Heart right ventricle (tissue), 16 donors: Measurements from ENCODE around the gene OSBPL8. TPM values are rescaled to one million over a fixed set of nuclear protein-coding genes. Genes with fewer than 3 reads are reported as not detected.

Source experiments
- ATAC-seq, 8 donors: fragments of 200-7000 bp; cut with Tn5 transposase; one replicate each; pipeline ENCODE4 v1.9.1; 2020; ENCODE audit warnings: mild to moderate bottlenecking in 8 of 8, moderate library complexity in 8 of 8, moderate number of reproducible peaks in 1 of 8
- DNase-seq, 2 donors: peaks; one replicate each; pipeline ENCODE4 v3.0.0-alpha.2; 2020
- H3K27ac ChIP-seq, 10 donors: fragments of 200-600 bp; sonication (generic) in 2 of 10; one replicate each; pipeline versions ENCODE4 v1.5.0 to v1.8.0; 2020 to 2022; ENCODE audit warnings: mild to moderate bottlenecking in 3 of 10
- H3K27me3 ChIP-seq, 7 donors: fragments of 200-600 bp; one replicate each; pipeline ENCODE4 v1.8.0; 2021 to 2022; ENCODE audit warnings: mild to moderate bottlenecking in 2 of 7
- H3K36me3 ChIP-seq, 9 donors: fragments of 200-600 bp; sonication (generic) in 1 of 9; one replicate each; pipeline versions ENCODE4 v1.5.0 to v1.8.0; 2020 to 2022; ENCODE audit warnings: mild to moderate bottlenecking in 2 of 9
- H3K4me1 ChIP-seq, 9 donors: fragments of 200-600 bp; sonication (generic) in 1 of 9; one replicate each; pipeline versions ENCODE4 v1.5.0 to v1.8.0; 2020 to 2022; ENCODE audit warnings: mild to moderate bottlenecking in 4 of 9
- H3K4me3 ChIP-seq, 10 donors: fragments of 200-600 bp; sonication (generic) in 2 of 10; one replicate each; pipeline versions ENCODE4 v1.5.0 to v1.8.0; 2020 to 2022; ENCODE audit warnings: mild to moderate bottlenecking in 7 of 10, moderate library complexity in 2 of 10
- H3K9me3 ChIP-seq, 11 donors: fragments of 200-600 bp in 10 of 11; sonication (generic) in 2 of 11; one replicate each; pipeline versions ENCODE4 v1.5.0 to v1.8.0; 2013 to 2022; ENCODE audit warnings: mild to moderate bottlenecking in 2 of 11, control low read depth in 1 of 11, moderate library complexity in 1 of 11
- CTCF ChIP-seq, 9 donors: fragments of 200-600 bp; sonication (generic) in 2 of 9; IDR thresholded peaks; one replicate each; pipeline versions ENCODE4 v1.5.0 to v1.8.0; 2021 to 2022; ENCODE audit warnings: antibody characterized with exemption in 9 of 9, mild to moderate bottlenecking in 5 of 9, moderate library complexity in 1 of 9
- WGBS, 2 donors: extraction: QIAGEN DNeasy Blood & Tissue Kit; methylation state at CpG; one replicate each; pipeline ENCODE4 v1.1.7; 2013; ENCODE audit warnings: inconsistent platforms in 1 of 2; 5-methylcytosine and 5-hydroxymethylcytosine counted together
- intact Hi-C, 10 donors: fragments of 100-400 bp; cut with DNase I; formaldehyde crosslinking; loops; one replicate each; pipeline versions ENCODE4 v1.11.1 to v1.14.2; 2022
- polyA plus RNA-seq, 2 donors: library from polyadenylated mRNA; stranded (reverse); fragments of 200-250 nt; gene quantifications; one replicate each; pipeline ENCODE4 v1.2.3, GENCODE V29; 2013
- total RNA-seq, 10 donors: library from RNA; stranded (reverse); fragmentation: NEBNext Ultra II Directional in 3 of 10; extraction: Animal tissue kit (Norgen Biotek cat#: 25700) in 3 of 10; gene quantifications; one replicate each; pipeline versions ENCODE4 v1.2.1 to v1.2.4, GENCODE V29; 2021 to 2023
- donor health status: Arrhythmogenic right ventricular cardiomyopathy.
- donor health status: ischemic (EF 13 %, LVEDD 7.1; RV severe dilation, severe dysfunction).
- donor health status: healthy with polysubstance abuse.
- donor health status: DM: no; HTN: yes; CAD: no.
- donor health status: DM: no; HTN: no; CAD: no.
- donor health status: ischemic (EF 25% LVEDD 6.9; RV normal size, moderate dysfunction).
- donor health status: ischemic (EF 25% LVEDD 5.7; RV mildly dilated, moderate dysfunction).
- donor health status: healthy.
- donor health status: DM: yes; HTN: yes; CAD: no.
- donor health status: Ischemic cardiomyopathy.
- donor health status: ischemic (EF 35%, LVEDD 5.7; RV mildly dilated, moderate dysfunction).
- donor health status: nonischemic (EF 11% LVEDD 7.7; RV severe dilation, severe dysfunction).
- donor health status: DM: yes; HTN: yes; CAD: no.
- donor health status: PGD.
- donor health status: ischemic (EF 29% LVEDD 5.4; RV normal size, mild dysfunction).
- donor health status: nonischemic (EF 23%, LVEDD 6.1; RV moderate dilation, normal function).

Gene OSBPL8
- total and polyA plus RNA-seq, 12 donors, result 5.6 to 50.0 (median 33.3) TPM

GRCh38 chr12:76450690-76451089, 108.9 kb downstream of the OSBPL8 start:
- no peak overlapping the region for H3K27ac ChIP-seq
- H3K9me3 ChIP-seq, result no peaks in the 10 kb centered on the region
- H3K36me3 ChIP-seq, result peaks cover 0 to 19% (median 8%) of the 10 kb centered on the region in 9 donors
- TF ChIP-seq CTCF (IDR thresholded peaks at IDR 0.05), result no peak
- peaks cover 0 to 28% (median 4%) of the 10 kb centered on the region in 9 donors for H3K4me1 ChIP-seq
- no peak overlapping the region for H3K4me3 ChIP-seq
- 90 to 94% methylated on average over 3 of the region's 3 CpGs for WGBS, 2 donors
- ATAC-seq, result no peak
- no peaks in the 10 kb centered on the region for H3K27me3 ChIP-seq
- intact Hi-C loops, result loop anchor here in 1 of 10 donors (5.0 kb wide), 1 partner anchor 98 kb away; no protein-coding TSS in a partner anchor
- no peak for DNase-seq

GRCh38 chr12:76449993-76450392, 109.6 kb downstream of the OSBPL8 start:
- H3K9me3 ChIP-seq, result no peaks in the 10 kb centered on the region
- 92 to 96% methylated on average over 3 of the region's 3 CpGs for WGBS, 2 donors

GRCh38 chr12:76449583-76449982, 110.0 kb downstream of the OSBPL8 start:
- Histone ChIP-seq H3K27me3 (no peaks in the 10 kb centered on the region), H3K4me3 (no peak overlapping the region), H3K27ac (no peak overlapping the region), H3K36me3 (peaks cover 0 to 19% (median 8%) of the 10 kb centered on the region in 9 donors), H3K9me3 (no peaks in the 10 kb centered on the region), H3K4me1 (peaks cover 0 to 32% (median 2%) of the 10 kb centered on the region in 9 donors)
- TF ChIP-seq CTCF (IDR thresholded peaks at IDR 0.05), result no peak
- 84 to 90% methylated on average over 2 of the region's 2 CpGs for WGBS, 2 donors
- intact Hi-C loops, result no loop called here
- ATAC-seq, result peak in 1 of 8 donors; percentile 44
- no peak for DNase-seq

More at GRCh38 chr12:76449993-76450392, 109.6 kb downstream of the OSBPL8 start:
- DNase-seq, result no peak
- Histone ChIP-seq H3K4me1 (peaks cover 0 to 28% (median 0%) of the 10 kb centered on the region in 9 donors), H3K36me3 (peaks cover 0 to 19% (median 8%) of the 10 kb centered on the region in 9 donors), H3K27me3 (no peaks in the 10 kb centered on the region), H3K27ac (no peak overlapping the region), H3K4me3 (no peak overlapping the region)
- ATAC-seq, result no peak
- no peak for TF ChIP-seq CTCF (IDR thresholded peaks at IDR 0.05)
- intact Hi-C loops, result loop anchor here in 1 of 10 donors (5.0 kb wide), 1 partner anchor 98 kb away; no protein-coding TSS in a partner anchor

GRCh38 chr12:76449016-76449415, 110.6 kb downstream of the OSBPL8 start:
- Histone ChIP-seq H3K27me3 (no peaks in the 10 kb centered on the region), H3K9me3 (no peaks in the 10 kb centered on the region), H3K27ac (no peak overlapping the region), H3K36me3 (peaks cover 0 to 19% (median 8%) of the 10 kb centered on the region in 9 donors), H3K4me1 (peaks cover 0 to 38% (median 7%) of the 10 kb centered on the region in 9 donors), H3K4me3 (no peak overlapping the region)
- no peak for DNase-seq
- intact Hi-C loops, result no loop called here
- ATAC-seq, result no peak
- no peak for TF ChIP-seq CTCF (IDR thresholded peaks at IDR 0.05)
- WGBS, 2 donors, result 94% methylated on average over 1 of the region's 1 CpG
